GM12865 (cell line): ENCODE measurements around the gene CPSF7.

Experiments
- DNase-seq: peaks from one replicate; pipeline ENCODE4 v3.0.0; 2010; ENCODE audit warnings: low read depth
- H3K4me3 ChIP-seq: 2 replicates; pipeline ENCODE4 v1.5.1; 2011; ENCODE audit warnings: mild to moderate bottlenecking, low read depth, low read length, control low read depth
- CTCF ChIP-seq: IDR thresholded peaks from 2 replicates; pipeline ENCODE4 v1.5.1; 2011; ENCODE audit warnings: low read length, control low read depth, low read depth, inconsistent platforms; ENCODE audit not compliant: insufficient read depth; ENCODE audit errors: missing control alignments

Gene CPSF7

DNA sequence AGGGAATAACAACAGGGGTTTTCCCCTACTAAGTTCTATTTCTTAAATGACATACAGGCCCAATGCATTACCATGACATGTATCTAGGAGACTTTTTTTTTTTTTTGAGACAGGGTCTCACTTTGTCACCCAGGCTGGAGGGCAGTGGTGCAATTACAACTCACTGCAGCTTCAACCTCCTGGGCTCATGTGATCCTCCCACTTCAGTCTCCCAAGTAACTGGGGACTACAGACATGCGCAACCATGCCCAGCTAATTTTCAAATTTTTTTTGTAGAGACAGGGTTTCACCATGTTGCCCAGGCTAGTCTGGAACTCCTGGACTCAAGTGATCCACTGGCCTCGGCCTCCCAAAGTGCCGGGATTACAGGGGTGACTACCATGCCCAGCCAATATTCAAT is 7.5 kb downstream of the CPSF7 start:
- no peak overlapping the region for H3K4me3 ChIP-seq
- TF ChIP-seq CTCF = no peak
- DNase-seq = no peak

GRCh38 chr11:61418136-61418535 is 11.6 kb downstream of the CPSF7 start:
- no peak for DNase-seq
- TF ChIP-seq CTCF = no peak
- H3K4me3 ChIP-seq = no peak overlapping the region

DNA sequence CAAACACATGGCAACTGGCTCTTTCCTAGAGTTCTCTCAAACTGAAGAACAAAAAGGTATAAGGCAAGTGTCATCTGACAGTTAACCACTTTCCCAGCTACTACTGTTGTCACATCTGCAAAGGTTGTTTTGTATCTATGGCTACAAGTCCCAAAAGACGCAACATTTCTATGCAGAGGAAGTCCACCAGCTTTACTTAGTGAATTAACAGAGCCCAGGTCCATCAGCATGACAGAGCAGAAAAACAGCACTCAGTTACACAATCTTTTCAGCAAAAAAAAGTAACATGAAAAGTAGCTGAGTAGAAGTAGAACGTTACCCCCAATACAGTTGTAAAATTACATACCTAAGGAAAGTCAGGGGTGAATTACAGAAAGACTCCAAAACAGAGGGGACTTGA is 12.1 kb downstream of the CPSF7 start:
- no peak for TF ChIP-seq CTCF
- H3K4me3 ChIP-seq = no peak overlapping the region
- DNase-seq = no peak

DNA sequence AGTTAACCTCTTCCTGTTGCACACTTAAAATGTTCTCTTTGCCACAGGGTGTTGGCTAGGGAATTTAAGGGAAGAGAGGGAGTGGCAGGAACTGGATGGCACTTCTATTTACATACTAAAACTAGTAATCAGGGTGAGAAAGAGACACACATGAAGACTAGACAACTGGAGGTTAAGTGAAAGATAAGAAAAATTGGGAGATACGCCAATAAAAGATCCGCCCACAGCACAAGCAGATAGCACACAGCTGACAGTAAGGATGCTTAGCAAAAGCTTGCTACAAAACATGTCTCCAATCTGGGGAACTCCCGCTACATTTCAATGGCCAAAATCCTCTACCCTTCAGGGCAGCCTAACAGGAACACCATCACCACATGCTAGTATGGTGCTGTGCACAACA is 12.8 kb downstream of the CPSF7 start:
- no peak for TF ChIP-seq CTCF
- no peak overlapping the region for H3K4me3 ChIP-seq
- DNase-seq = no peak

- DNase-seq = no peak
- TF ChIP-seq CTCF = no peak
- H3K4me3 ChIP-seq = no peak overlapping the region
Observed at GRCh38 chr11:61415381-61415780, 14.4 kb downstream of the CPSF7 start.

DNA sequence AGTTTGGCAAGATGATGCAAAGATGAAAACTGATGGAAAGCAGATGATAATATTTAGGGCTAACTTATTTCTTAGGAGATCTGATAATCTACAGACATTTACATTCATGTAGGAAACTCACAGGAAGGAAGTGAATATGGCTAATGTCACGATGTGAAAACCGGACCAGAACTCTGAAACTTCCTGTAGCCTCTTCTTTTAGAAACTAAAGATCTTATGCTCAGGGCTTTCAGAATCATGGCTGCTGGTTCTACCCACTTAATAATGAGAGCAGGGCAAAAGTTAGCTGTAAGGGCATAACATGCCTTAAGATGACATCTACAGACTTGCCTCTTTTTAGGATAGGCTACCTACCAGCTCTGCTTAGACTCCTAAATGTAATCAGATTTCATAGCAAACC is 15.2 kb downstream of the CPSF7 start:
- no peak for DNase-seq
- no peak for TF ChIP-seq CTCF
- H3K4me3 ChIP-seq = no peak overlapping the region

DNA sequence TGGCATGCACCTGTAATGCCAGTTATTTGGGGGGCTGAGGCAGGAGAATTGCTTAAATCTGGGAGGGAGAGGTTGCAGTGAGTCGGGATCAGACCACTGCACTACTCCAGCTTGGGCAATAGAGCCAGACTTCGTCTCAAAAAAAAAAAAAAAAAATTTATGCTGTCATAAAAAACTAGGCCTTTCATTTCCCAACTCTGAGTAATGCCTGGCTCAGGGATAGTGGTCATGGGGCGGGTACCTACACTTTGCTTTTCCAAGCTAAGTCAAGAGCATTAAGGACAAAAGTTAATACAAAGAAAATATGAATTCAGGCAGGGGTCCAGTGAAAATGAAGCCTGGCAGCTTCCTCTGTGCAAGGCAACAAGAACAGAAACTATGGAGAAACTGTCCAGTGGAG is 16.3 kb downstream of the CPSF7 start:
- DNase-seq = no peak
- no peak for TF ChIP-seq CTCF
- H3K4me3 ChIP-seq = no peak overlapping the region
